ENCODE data around the gene BRAF.

GRCh38 chr7:140898786-140899536 is 25.8 kb downstream of the BRAF start:
- TF ChIP-seq, protein P1, sequence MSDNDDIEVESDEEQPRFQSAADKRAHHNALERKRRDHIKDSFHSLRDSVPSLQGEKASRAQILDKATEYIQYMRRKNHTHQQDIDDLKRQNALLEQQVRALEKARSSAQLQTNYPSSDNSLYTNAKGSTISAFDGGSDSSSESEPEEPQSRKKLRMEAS (IDR thresholded peaks at IDR 0.05) = no peak
- TF ChIP-seq TAF1 (IDR thresholded peaks at IDR 0.05; ENCODE audit: low read depth) (no peak), CREB1 (IDR thresholded peaks at IDR 0.05; ENCODE audit: low read depth) (no peak), REST (IDR thresholded peaks at IDR 0.05; ENCODE audit: low read depth) (no peak), EP300 (IDR thresholded peaks at IDR 0.05; ENCODE audit: borderline replicate concordance) (no peak), EGR1 (IDR thresholded peaks at IDR 0.05) (no peak), FOXM1 (IDR thresholded peaks at IDR 0.05; ENCODE audit: borderline replicate concordance, low read depth) (no peak), NFIC (IDR thresholded peaks at IDR 0.05) (no peak)

All from Ishikawa (cell line).